Superior temporal gyrus (tissue), 1 donor: ENCODE measurements around the gene GCN1.
A peak's percentile ranks its signal among the peaks of the same experiment; 100 is the strongest.

Experiments
- DNase-seq: peaks from one replicate; pipeline ENCODE4 v3.0.0-alpha.2; 2016; ENCODE audit errors: extremely low spot score

GCN1 gene

DNA sequence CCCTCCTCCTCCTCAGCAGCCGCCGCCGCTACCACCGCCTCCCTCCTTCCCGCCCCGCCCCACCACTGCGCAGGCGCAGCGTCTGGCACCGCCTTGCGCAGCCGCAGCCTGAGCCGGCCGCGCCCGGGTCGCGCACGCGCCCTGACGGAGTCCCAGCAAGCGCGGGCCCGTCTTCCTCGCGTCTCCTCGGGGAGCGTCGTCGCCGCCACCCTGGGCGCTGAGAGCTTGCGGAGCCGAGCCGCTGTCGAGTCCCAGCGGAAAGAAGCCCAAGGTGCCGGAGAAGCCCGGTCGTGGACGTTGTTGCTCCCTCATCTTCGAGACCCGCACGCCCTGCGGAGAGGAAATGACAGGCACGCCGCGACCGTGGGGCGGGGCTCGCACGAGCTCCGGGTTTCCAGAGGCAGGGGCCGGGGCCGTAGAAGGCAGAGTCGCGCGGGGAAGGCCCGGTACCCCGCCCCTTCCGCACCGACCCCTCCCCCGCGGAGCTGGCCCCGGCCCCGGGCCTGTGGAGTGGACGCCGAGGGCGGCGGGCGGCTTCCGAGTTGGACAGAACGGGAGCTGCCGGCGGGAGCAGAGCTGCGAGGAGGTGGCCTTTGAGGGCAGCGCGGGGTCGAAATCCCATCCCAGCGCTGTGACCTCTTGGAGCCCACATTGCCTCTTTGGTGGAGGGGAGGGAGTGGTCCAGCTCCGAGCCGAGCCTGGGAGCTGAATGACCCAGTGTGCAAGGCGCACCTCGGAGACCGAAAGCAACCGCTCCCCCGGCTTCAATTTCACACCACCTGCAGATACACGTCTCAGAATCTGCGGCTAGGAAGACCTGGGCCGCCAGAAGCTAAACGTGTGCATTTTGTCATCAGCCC is 77.5 kb downstream of the GCN1 start:
- DNase-seq, result peak; percentile 86

DNA sequence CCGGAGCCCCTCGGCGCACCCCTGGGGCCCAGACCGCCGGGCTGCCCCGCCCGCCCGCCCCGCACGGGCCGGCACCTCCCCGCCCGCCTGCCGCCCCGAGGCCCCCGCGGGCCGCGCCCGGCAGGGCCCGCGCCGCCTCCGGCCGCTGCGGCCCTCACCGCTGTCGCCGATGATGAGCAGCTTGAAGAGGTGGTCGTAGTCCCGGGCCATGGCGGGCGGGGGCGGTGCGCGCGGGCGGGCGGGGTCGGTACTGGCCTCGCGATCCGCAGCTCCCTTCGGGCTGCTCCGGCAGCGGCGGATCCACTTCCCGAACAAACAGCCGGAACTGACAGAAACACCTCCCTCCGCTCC is 78.1 kb downstream of the GCN1 start, which contains the start of gene RAB35:
Gene RAB35, minus strand, starts transcription at position 313 of the 351 bp plus-strand sequence. Its CDS starts 103 bp downstream, at position 210.
- no peak for DNase-seq

DNA sequence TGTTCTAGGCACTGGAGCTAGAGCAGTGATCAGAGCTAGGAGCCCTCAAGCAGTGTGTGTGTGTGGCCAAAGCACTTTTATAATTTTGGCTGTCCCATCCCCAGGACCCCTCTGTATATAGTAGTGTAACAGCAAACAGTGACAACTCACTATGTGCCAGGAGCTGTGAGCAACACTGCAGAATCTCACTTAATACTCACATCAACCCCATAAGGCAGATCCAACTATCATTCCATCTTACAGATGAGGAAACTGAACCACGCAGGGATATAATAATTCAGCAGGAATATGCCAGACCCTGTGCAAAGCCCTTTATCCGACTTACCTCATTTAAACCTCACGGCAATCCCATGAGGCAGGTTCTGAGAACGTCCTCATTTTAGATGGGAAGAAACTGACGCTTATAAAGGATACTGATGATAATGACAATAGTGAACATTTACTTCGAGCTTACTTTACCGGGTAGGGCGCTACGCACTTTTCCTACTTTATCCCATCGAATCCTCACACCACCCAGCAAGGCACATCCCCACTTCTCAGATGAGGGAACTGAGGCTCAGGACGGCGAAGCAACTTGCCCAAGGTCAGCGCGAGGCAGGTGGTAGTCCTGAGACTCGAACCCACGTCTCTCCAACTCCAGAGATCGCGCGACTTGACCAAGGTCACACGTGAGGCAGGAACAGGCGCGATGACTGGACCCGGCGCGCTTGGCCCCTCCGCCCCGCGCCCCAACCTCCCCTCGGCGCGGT is 78.6 kb downstream of the GCN1 start:
- no peak for DNase-seq

DNA sequence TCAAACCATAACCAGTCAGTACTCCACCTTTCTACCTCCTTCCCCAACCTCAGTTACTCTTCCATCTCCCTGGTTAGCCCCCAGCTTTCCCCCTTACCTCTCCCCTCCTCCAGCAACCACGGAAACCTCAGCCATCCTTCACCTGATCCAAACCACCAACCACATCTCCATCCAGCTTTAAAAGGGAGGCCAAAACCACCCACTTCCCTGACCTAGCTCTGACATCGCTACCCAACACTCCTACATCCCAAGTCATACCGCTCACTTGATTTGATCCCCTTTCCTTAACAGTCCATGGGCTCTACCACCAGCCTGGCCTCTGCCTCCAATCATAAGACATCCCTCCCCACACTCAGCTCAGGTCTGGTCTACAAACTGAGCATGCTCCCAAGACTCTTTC is 79.4 kb downstream of the GCN1 start:
- no peak for DNase-seq

DNA sequence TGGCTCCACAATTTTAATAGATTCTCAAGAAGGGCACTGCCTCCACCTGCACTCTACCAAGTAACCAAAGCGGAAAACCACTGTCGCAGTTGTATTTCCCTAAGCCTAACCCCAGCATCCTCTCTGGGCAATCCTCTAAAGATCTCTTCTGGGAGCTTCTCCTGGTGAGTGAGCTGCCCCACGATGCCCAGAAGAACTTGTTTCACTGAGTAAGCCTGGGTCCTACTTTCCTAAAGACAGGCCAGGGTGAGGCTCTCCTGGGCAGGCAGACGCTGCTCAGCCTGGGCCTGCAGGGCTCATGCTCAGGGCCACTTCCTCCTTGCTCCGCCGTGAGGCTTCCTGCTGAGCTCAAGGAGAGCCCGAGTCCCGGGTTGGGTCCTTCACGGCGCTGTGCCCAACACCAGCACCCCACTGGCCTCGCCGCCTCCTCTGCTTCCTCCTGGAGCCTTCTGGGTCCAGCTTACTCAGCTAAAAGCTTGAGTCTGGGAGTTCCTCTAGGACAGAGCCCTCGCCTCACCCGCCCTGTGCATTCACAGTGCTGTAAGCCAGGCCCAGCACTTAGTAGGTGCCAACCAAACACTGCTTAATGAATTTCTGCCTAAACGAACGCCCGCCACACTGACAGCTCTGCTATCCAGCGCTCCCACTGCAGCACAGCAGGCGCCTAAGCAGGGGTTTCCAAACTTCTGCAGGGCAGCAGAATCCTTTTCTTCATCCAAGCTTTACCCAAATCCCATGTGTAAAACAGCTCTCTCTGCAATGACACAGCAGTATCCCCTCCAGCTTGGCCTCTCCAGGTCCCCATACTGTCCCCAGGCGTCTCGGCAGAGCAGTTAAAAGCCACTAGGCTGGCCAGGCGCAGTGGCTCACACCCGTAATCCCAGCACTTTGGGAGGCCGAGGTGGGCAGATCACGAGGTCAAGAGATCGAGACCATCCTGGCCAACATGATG is 83.7 kb downstream of the GCN1 start:
- DNase-seq, result no peak

GRCh38 chr12:120109570-120110267 is 84.8 kb downstream of the GCN1 start:
- DNase-seq, result no peak

GRCh38 chr12:120106151-120106550 is 88.4 kb downstream of the GCN1 start:
- no peak for DNase-seq

DNA sequence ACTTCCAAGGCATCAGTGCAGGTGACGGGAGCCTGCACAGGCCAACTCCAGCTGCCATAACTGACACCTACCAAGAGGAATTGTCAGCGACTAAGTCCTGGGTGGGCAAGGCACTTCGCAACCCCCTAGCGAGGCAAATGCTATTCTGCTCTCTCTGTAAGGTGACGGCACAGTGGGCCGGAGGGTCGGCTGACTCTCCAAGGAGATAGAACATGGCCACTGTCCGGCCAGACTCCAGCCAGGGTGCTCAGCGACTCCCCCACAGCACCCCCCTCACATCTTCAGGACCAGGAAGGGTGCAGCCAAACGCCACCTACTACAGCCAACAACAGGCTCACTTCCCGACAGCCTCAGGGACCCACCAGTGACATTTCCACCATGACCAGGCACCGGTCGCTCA is 91.1 kb downstream of the GCN1 start:
- DNase-seq, result no peak

GRCh38 chr12:120103044-120103338 is 91.5 kb downstream of the GCN1 start:
- DNase-seq, result no peak

DNA sequence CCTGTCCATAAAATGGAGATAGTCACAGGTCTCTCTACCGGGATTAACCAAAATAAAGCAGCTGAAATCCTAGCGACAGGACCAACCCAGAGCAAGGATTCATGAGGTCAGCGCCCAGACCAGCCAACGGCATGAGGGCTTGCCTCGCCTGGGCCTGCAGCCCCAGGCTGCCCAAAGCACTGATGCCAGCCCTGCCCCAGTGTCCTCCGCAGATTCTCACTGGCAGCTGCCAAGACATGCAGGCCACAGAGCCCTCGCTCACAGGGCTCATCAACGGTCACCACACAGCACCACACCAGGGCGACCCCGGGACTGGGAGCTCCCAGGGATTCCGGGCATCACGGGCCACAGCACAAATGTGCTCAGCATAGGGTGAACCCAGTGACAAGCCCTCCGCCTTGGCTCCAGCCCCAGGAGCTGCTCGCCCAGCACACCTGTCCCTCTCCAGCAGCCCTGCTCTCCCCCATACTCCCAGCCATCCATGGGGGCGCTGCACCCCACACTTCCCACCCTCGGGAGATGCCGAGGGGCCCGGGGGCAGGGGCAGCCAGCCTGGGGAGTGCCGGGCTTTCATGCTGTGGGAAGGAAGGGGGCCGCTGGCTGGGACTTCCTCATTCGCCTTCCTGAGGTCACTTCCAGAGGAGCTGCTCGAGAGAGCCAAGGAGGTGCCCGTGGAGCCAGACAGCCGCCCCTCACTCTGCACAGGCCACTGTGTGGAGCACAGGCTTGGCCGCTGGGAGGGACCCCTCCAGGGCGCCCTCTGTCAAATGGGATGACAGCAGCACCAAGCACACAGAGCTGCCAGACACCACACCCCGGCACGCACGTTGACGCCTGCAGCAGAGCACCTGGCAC is 92.1 kb downstream of the GCN1 start:
- DNase-seq, result no peak

GRCh38 chr12:120101617-120102016 is 92.9 kb downstream of the GCN1 start:
- no peak for DNase-seq

DNA sequence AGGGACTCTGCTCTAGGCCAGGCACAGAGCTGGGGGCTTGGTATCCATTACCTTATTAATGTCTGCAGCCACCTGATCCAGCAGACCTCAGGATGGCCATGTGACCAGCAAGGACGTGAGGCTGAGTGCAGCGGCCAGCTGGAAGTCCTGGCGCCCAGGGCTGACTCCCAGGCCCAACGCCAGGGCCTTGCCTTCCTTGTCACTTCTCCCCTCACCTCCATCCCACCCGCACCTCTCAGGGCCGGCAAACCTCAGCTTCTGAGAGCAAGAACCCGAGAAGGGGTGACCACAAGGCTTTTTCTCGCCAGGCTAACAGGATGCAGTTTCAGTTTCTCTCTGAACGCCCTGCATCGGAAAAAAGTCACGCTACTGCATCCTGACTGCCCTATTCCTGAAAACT is 93.3 kb downstream of the GCN1 start:
- DNase-seq, result no peak

- DNase-seq, result peak; percentile 75
Observed at GRCh38 chr12:120100630-120101029, 93.9 kb downstream of the GCN1 start.

DNA sequence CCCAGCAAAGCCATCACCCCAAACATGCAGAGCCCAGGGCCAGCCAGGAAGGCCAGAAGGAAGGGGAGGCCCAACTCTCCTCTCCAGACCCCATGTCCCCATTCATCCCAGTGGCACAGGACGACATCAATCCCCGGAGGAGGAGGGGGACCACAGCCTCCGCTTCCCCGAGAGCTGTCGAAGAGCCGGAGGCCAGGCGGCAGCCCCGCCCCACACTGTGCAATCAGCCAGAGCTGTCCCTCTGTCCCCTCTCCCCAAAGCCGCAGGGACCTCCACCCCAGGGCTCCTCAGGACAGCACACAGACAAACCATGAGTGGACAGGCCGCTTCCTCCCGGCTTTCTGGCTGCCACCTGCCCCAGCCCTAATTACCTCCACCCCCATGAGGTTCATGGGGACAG is 94.8 kb downstream of the GCN1 start:
- DNase-seq, result no peak

- DNase-seq, result no peak
Observed at GRCh38 chr12:120098756-120099470, 95.6 kb downstream of the GCN1 start.

- DNase-seq, result no peak
Observed at GRCh38 chr12:120096671-120097202, 97.8 kb downstream of the GCN1 start.

DNA sequence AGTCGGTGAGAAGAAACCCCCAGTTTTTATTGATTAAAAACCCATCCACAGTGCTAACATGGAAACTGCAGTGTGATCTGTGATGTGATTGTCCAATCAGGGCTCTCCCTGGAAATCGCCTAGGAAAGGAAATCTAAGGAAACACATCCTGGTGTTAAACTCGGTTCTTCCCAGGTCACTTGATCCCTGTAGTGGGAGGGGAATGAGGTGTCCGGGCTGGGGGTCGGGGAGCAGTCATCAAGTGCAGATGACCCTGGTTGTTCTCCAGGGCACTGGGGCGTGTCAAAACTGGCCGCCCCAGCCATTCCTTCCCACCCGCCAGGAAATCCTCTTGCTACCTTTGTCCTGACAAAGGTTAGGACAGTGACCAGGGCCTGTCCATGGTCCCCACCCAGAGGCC is 98.8 kb downstream of the GCN1 start:
- DNase-seq, result no peak

DNA sequence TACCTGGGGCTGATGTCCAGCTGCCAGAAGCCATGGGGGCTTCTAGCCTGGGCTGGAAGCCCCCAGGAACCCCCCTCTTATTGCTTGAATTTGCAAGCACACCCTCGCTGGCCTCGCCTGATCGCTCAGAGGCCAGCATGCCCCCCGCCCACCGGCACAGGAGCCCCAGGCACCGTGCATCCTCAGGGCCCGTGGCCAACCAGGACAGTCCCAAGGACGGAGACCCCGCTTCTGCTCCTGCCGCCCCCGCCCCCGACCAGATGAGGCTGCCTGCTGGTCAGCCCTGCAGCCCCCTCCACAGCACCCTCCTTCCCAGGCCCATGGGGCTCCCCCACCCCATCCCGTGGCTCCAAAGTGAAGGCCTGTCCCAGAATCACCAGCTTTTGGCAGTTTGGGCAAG is 99.2 kb downstream of the GCN1 start:
- no peak for DNase-seq

DNA sequence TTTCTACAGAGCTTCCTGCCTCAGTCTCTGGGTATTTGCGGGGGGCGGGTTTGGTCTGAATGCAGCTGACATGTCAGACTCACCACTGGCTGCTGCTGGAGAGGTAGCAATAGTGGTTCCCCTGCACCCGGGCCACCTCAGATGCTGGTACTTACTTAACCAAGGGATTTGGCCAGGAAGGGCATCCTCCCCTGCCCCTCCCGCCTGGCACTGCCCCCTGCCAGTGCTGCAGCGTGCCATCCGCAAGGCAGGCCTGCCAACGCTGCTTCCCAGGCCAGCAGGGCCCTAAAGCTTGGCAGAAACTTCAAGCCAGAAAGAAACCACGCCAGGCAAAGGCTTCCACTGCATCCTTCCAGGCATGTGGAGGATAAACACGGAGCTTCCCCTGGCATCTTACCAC is 100.0 kb downstream of the GCN1 start:
- no peak for DNase-seq
